ENCODE measurements around the gene PRC1. TPM values are rescaled to one million over a fixed set of nuclear protein-coding genes. Genes with fewer than 3 reads are reported as not detected.

Gene PRC1
- total and polyA plus RNA-seq, 4 donors, result 46.0 to 66.5 (median 57.8) TPM

DNA sequence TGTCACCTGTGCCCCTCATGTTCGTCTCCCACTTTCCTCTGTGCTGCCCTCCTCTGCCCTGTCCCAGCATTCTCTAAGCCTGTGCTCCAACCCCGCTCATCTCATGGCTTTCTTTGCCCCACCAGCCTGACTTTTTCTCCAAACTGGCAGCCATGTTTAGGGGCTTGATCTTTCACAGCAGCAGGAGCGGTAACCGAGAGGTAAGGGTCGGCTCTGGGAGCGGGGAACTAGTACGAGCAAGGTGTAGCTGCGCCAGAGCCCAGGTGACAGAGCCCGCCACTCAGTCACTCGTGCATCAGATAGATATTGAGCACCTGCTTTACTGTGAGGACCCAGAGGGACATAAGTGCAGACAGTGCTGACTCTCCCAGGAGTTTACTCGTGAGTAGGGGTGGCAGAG, 77.9 kb downstream of the PRC1 start:
- Histone ChIP-seq H3K4me3 (ENCODE audit: low read depth, low read length) (no peak overlapping the region), H3K4me1 (ENCODE audit: control insufficient read depth, insufficient read depth, low read length) (no peaks in the 10 kb centered on the region), H3K27me3 (ENCODE audit: control insufficient read depth, insufficient read depth, low read length) (no peaks in the 10 kb centered on the region), H3K27ac (ENCODE audit: low read depth, low read length) (no peak overlapping the region), H3K36me3 (ENCODE audit: control insufficient read depth, insufficient read depth, low read length) (peaks cover 92% of the 10 kb centered on the region), H3K9me3 (ENCODE audit: control insufficient read depth, insufficient read depth, low read length) (no peaks in the 10 kb centered on the region)
- no peak for DNase-seq (ENCODE audit: low read depth in 4 of 6, low spot score in 6 of 6)
- WGBS (ENCODE audit: insufficient coverage), result 87% methylated on average over 11 of the region's 11 CpGs

Small RNA genes within 50 kb of the gene (small RNA-seq; reads per million reads assigned to genes)
- gene RF00019 (ENCODE audit: low replicate concordance), result not detected

Other genes with a start within 250 kb of the PRC1 start
- 10 to 100 TPM; 13.2 to 23.7 TPM for gene FURIN, start 125.9 kb downstream of the PRC1 start, total RNA-seq
- 10 to 100 TPM; 24.9 to 27.0 TPM for gene FURIN, start 125.9 kb downstream of the PRC1 start, polyA plus RNA-seq (ENCODE audit: insufficient read length in 2 of 2)
- gene FES, start 110.0 kb downstream of the PRC1 start, total RNA-seq, result 10 to 100 TPM; 13.3 to 19.5 TPM
- gene FES, start 110.0 kb downstream of the PRC1 start, polyA plus RNA-seq (ENCODE audit: insufficient read length in 2 of 2), result 10 to 100 TPM in 1 of 2 donors, 1 to 10 TPM in 1; 8.7 to 12.1 TPM
- 10 to 100 TPM; 25.3 to 48.5 TPM for gene MAN2A2, start 91.2 kb downstream of the PRC1 start, total RNA-seq
- 100 to 1,000 TPM; 114 to 128 TPM for gene MAN2A2, start 91.2 kb downstream of the PRC1 start, polyA plus RNA-seq (ENCODE audit: insufficient read length in 2 of 2)
- 10 to 100 TPM in 1 of 2 donors, 1 to 10 TPM in 1; 7.6 to 21.7 TPM for gene HDDC3, start 62.0 kb downstream of the PRC1 start, total RNA-seq
- gene HDDC3, start 62.0 kb downstream of the PRC1 start, polyA plus RNA-seq (ENCODE audit: insufficient read length in 2 of 2), result 10 to 100 TPM; 14.6 to 15.5 TPM
- 10 to 100 TPM; 29.3 to 51.4 TPM for gene UNC45A, start 59.2 kb downstream of the PRC1 start, total RNA-seq
- gene UNC45A, start 59.2 kb downstream of the PRC1 start, polyA plus RNA-seq (ENCODE audit: insufficient read length in 2 of 2), result 10 to 100 TPM; 43.6 to 54.7 TPM
- gene RCCD1, start 39.7 kb downstream of the PRC1 start, total RNA-seq, result 10 to 100 TPM; 16.9 to 18.0 TPM
- gene RCCD1, start 39.7 kb downstream of the PRC1 start, polyA plus RNA-seq (ENCODE audit: insufficient read length in 2 of 2), result 10 to 100 TPM; 25.6 to 30.5 TPM
- gene VPS33B, start 28.1 kb upstream of the PRC1 start, total RNA-seq, result 10 to 100 TPM in 1 of 2 donors, 1 to 10 TPM in 1; 7.9 to 19.9 TPM
- 10 to 100 TPM; 27.5 to 35.2 TPM for gene VPS33B, start 28.1 kb upstream of the PRC1 start, polyA plus RNA-seq (ENCODE audit: insufficient read length in 2 of 2)
- gene SV2B, start 105.7 kb upstream of the PRC1 start, total RNA-seq, result 10 to 100 TPM in 1 of 2 donors, 1 to 10 TPM in 1; 6.6 to 31.0 TPM
- gene SV2B, start 105.7 kb upstream of the PRC1 start, polyA plus RNA-seq (ENCODE audit: insufficient read length in 2 of 2), result 10 to 100 TPM; 14.7 to 15.2 TPM